SU-DHL-6 (cell line): Measurements from ENCODE around the gene SHMT2.

ENCODE experiments used
- H2AFZ ChIP-seq: fragments of 200-600 bp; sonication (generic); 2 replicates; pipeline ENCODE4 v1.6.1; 2014; ENCODE audit warnings: low read depth, mild to moderate bottlenecking, moderate library complexity, mixed read lengths, antibody characterized with exemption, low read length; ENCODE audit not compliant: severe bottlenecking
- H3F3A ChIP-seq: fragments of 200-600 bp; shearing (Covaris generic); 2 replicates; pipeline ENCODE4 v1.6.0; 2016; ENCODE audit warnings: antibody characterized with exemption, mild to moderate bottlenecking; ENCODE audit not compliant: insufficient read depth
- H3K27ac ChIP-seq: fragments of 200-600 bp; sonication (generic); 2 replicates; pipeline ENCODE4 v1.5.1; 2016; ENCODE audit warnings: low read depth, mild to moderate bottlenecking, low read length, moderate library complexity, mixed read lengths
- H3K27me3 ChIP-seq: fragments of 200-600 bp; sonication (generic), shearing (Covaris generic); 2 replicates; pipeline ENCODE4 v1.6.0; 2014; ENCODE audit warnings: mild to moderate bottlenecking, low read length
- H3K36me3 ChIP-seq: fragments of 200-600 bp; sonication (generic); 2 replicates; pipeline ENCODE4 v1.6.1; 2014; ENCODE audit warnings: mild to moderate bottlenecking, low read length, mixed read lengths
- H3K4me2 ChIP-seq: fragments of 300-600, 200-600 bp; shearing (Covaris generic), sonication (generic); 2 replicates; pipeline ENCODE4 v1.6.0; 2014; ENCODE audit warnings: low read length, low read depth, mild to moderate bottlenecking; ENCODE audit not compliant: poor library complexity, severe bottlenecking
- H3K4me3 ChIP-seq: fragments of 200-600 bp; sonication (generic); 2 replicates; pipeline ENCODE4 v1.5.1; 2014; ENCODE audit warnings: antibody characterized with exemption, low read length, mild to moderate bottlenecking, mixed read lengths; ENCODE audit not compliant: insufficient read depth, poor library complexity, severe bottlenecking
- H3K79me2 ChIP-seq: fragments of 200-600 bp; sonication (generic); 2 replicates; pipeline ENCODE4 v1.6.1; 2014; ENCODE audit warnings: mild to moderate bottlenecking, low read length, moderate library complexity; ENCODE audit not compliant: insufficient read depth
- H3K9ac ChIP-seq: fragments of 200-600 bp; sonication (generic); 2 replicates; pipeline ENCODE4 v1.7.0; 2014; ENCODE audit warnings: mild to moderate bottlenecking, low read length
- H3K9me2 ChIP-seq: fragments of 200-600 bp; sonication (generic); replicated peaks from 2 replicates; pipeline ENCODE4 v1.6.1; 2014; ENCODE audit warnings: low read length; ENCODE audit not compliant: insufficient read depth
- H3K9me3 ChIP-seq: fragments of 200-600 bp; sonication (generic); 2 replicates; pipeline ENCODE4 v1.6.1; 2014; ENCODE audit warnings: low read length, mixed read lengths; ENCODE audit not compliant: insufficient read depth
- H4K20me1 ChIP-seq: fragments of 200-600 bp; sonication (generic); 2 replicates; pipeline ENCODE4 v1.6.1; 2014; ENCODE audit warnings: low read depth, mild to moderate bottlenecking, antibody characterized with exemption, low read length, moderate library complexity, mixed read lengths
- EZH2phosphoT487 ChIP-seq: fragments of 200-600 bp; sonication (generic), shearing (Covaris generic); conservative IDR thresholded peaks from 2 replicates; pipeline ENCODE4 v1.6.1; 2018; ENCODE audit warnings: mild to moderate bottlenecking, antibody characterized with exemption, low read length, moderate library complexity, mixed read lengths
- TF ChIP-seq, protein P1 (sequence below): fragments of 200-600 bp; sonication (generic); IDR thresholded peaks from one replicate; pipeline ENCODE4 v1.5.1; 2017; ENCODE audit warnings: antibody characterized with exemption, mild to moderate bottlenecking, low read length, moderate library complexity; ENCODE audit not compliant: insufficient read depth, poor library complexity, severe bottlenecking

The SHMT2 gene

GRCh38 chr12:57254506-57255280 lies 25.2 kb downstream of the SHMT2 start:
- Histone ChIP-seq H3K9ac (no peak overlapping the region), H3K79me2 (no peaks in the 10 kb centered on the region), H3K36me3 (peaks cover 4% of the 10 kb centered on the region; the same call in 1 of the 2 replicates), H3K4me3 (no peak overlapping the region), H3K27ac (no peak overlapping the region), H3K9me2 (no peaks in the 10 kb centered on the region), H3K27me3 (no peaks in the 10 kb centered on the region), H3K9me3 (no peaks in the 10 kb centered on the region), H3F3A (no peaks in the 10 kb centered on the region), H2AFZ (no peak overlapping the region), H4K20me1 (no peaks in the 10 kb centered on the region), H3K4me2 (no peak overlapping the region)
- TF ChIP-seq EZH2phosphoT487 = no peak
- TF ChIP-seq, protein P1, sequence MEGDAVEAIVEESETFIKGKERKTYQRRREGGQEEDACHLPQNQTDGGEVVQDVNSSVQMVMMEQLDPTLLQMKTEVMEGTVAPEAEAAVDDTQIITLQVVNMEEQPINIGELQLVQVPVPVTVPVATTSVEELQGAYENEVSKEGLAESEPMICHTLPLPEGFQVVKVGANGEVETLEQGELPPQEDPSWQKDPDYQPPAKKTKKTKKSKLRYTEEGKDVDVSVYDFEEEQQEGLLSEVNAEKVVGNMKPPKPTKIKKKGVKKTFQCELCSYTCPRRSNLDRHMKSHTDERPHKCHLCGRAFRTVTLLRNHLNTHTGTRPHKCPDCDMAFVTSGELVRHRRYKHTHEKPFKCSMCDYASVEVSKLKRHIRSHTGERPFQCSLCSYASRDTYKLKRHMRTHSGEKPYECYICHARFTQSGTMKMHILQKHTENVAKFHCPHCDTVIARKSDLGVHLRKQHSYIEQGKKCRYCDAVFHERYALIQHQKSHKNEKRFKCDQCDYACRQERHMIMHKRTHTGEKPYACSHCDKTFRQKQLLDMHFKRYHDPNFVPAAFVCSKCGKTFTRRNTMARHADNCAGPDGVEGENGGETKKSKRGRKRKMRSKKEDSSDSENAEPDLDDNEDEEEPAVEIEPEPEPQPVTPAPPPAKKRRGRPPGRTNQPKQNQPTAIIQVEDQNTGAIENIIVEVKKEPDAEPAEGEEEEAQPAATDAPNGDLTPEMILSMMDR = no peak

GRCh38 chr12:57255916-57256315 lies 26.4 kb downstream of the SHMT2 start:
- Histone ChIP-seq H3K36me3 (peaks cover 4% of the 10 kb centered on the region; the same call in 1 of the 2 replicates), H3K27ac (no peak overlapping the region), H2AFZ (no peak overlapping the region), H3K9me2 (no peaks in the 10 kb centered on the region), H3K9ac (no peak overlapping the region), H3K27me3 (no peaks in the 10 kb centered on the region), H3K79me2 (no peaks in the 10 kb centered on the region), H3K4me2 (no peak overlapping the region), H3K4me3 (no peak overlapping the region), H4K20me1 (no peaks in the 10 kb centered on the region), H3K9me3 (no peaks in the 10 kb centered on the region), H3F3A (no peaks in the 10 kb centered on the region)
- TF ChIP-seq EZH2phosphoT487 = no peak
- TF ChIP-seq, protein P1 = no peak

DNA sequence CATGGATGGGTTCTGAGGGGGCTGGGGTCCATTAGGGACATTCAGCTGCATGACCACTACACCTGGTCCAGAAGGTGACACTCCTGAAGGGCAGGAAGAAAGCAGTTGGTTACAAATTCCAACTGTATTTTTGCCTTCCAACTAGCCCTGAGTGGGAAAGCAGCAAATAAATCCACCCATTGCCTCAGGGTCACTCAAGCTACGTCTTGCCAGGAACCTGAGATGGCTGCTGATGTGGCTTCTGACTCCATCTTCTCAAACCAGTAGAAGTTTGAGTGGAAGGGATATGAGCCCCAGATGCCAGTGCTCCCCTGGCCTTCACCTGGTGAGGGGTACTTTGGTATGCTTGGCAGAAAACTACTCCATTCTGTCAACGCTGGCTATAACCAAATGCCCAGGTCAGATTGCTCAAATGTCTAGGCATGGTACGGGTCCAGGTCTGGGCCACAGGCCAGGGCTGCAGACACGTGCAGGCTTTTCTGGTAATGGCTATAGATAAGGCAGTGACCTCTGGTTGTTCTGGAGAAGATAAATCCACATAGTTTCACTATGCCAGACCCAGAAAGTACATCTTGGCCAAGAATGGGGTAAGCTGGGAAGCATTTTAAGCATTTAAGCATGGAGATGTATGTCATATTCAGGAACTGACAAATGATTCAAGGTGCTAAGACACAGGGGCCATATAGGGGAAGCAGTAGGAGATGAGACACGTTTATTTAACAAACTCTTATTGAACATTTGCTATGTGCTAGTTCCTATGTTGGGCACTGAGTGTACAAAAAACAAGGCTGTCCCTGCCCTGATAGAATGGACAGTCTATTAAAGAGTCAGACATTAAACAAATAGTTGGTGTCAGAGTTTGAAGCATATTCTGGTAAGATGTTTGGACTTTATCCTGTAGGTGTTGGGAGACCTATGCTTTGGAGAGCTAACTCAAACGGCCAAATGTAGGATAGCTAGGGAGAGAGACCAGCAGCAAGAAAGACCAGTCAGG lies 29.8 kb downstream of the SHMT2 start:
- H3K4me2 ChIP-seq = no peak overlapping the region
- no peak overlapping the region for H3K9ac ChIP-seq
- H3F3A ChIP-seq = no peaks in the 10 kb centered on the region
- H3K27ac ChIP-seq = no peak overlapping the region
- H3K36me3 ChIP-seq = peaks cover 4% of the 10 kb centered on the region; the same call in 1 of the 2 replicates
- H3K27me3 ChIP-seq = no peaks in the 10 kb centered on the region
- H3K4me3 ChIP-seq = no peak overlapping the region
- H3K9me3 ChIP-seq = no peaks in the 10 kb centered on the region
- no peaks in the 10 kb centered on the region for H3K79me2 ChIP-seq
- no peaks in the 10 kb centered on the region for H3K9me2 ChIP-seq
- no peak overlapping the region for H2AFZ ChIP-seq
- TF ChIP-seq, protein P1 = no peak
- no peak for TF ChIP-seq EZH2phosphoT487
- no peaks in the 10 kb centered on the region for H4K20me1 ChIP-seq
